SK-N-SH treated with all-trans-retinoic acid at 6 μM for 48 hours (cell line): ENCODE measurements around the gene RPP30.

ENCODE experiments used
- ATAC-seq: fragments of 200-7000 bp; cut with Tn5 transposase; 3 replicates; pipeline ENCODE4 v1.9.1; 2020; ENCODE audit warnings: mild to moderate bottlenecking, moderate library complexity
- ARNTL ChIP-seq: fragments of 450-650 bp; formaldehyde crosslinking; IDR thresholded peaks from 2 replicates; pipeline ENCODE4 v1.5.0; 2020; ENCODE audit warnings: low read depth, mild to moderate bottlenecking, moderate library complexity, borderline replicate concordance
- BACH2 ChIP-seq: fragments of 250-450 bp; sonication (Bioruptor Pico); IDR thresholded peaks from 2 replicates; pipeline ENCODE4 v1.9.0; 2021; ENCODE audit warnings: mild to moderate bottlenecking, borderline replicate concordance
- CSDC2 ChIP-seq: fragments of 250-450 bp; sonication (Bioruptor Pico); IDR thresholded peaks from 2 replicates; pipeline ENCODE4 v1.5.0; 2020; ENCODE audit warnings: mild to moderate bottlenecking, moderate library complexity
- GLIS3 ChIP-seq: fragments of 250-450 bp; sonication (Bioruptor Pico); IDR thresholded peaks from 2 replicates; pipeline ENCODE4 v1.5.0; 2020; ENCODE audit warnings: mild to moderate bottlenecking, moderate library complexity
- ISL1 ChIP-seq: fragments of 250-450 bp; sonication (Bioruptor Pico); IDR thresholded peaks from 2 replicates; pipeline ENCODE4 v2.1.2; 2022; ENCODE audit warnings: mild to moderate bottlenecking, moderate library complexity
- OSR1 ChIP-seq: fragments of 250-450 bp; sonication (Bioruptor Pico); IDR thresholded peaks from 2 replicates; pipeline ENCODE4 v1.8.0; 2022; ENCODE audit warnings: moderate library complexity, mild to moderate bottlenecking, inconsistent platforms
- PPARA ChIP-seq: fragments of 250-450 bp; sonication (Bioruptor Pico); IDR thresholded peaks from 2 replicates; pipeline ENCODE4 v1.5.0; 2020; ENCODE audit warnings: mild to moderate bottlenecking, borderline replicate concordance
- RARB ChIP-seq: fragments of 250-450 bp; sonication (Bioruptor Pico); IDR thresholded peaks from 2 replicates; pipeline ENCODE4 v1.8.0; 2021; ENCODE audit warnings: mild to moderate bottlenecking, moderate library complexity
- SNAI2 ChIP-seq: fragments of 250-450 bp; sonication (Bioruptor Pico); IDR thresholded peaks from 2 replicates; pipeline ENCODE4 v1.5.0; 2020; ENCODE audit warnings: mild to moderate bottlenecking, moderate library complexity
- TOX ChIP-seq: fragments of 250-450 bp; sonication (Bioruptor Pico); IDR thresholded peaks from 2 replicates; pipeline ENCODE4 v1.8.0; 2021; ENCODE audit warnings: mild to moderate bottlenecking, moderate library complexity, borderline replicate concordance
- ZC3H10 ChIP-seq: fragments of 250-450 bp; sonication (Bioruptor Pico); IDR thresholded peaks from 2 replicates; pipeline ENCODE4 v1.5.1; 2021; ENCODE audit warnings: mild to moderate bottlenecking, moderate library complexity
- ZFP3 ChIP-seq: fragments of 250-450 bp; sonication (Bioruptor Pico); IDR thresholded peaks from 2 replicates; pipeline ENCODE4 v1.5.0; 2020; ENCODE audit warnings: mild to moderate bottlenecking, moderate library complexity
- ZFP30 ChIP-seq: fragments of 450-650 bp; formaldehyde crosslinking; IDR thresholded peaks from 2 replicates; pipeline ENCODE4 v1.5.0; 2022; ENCODE audit warnings: mild to moderate bottlenecking, moderate library complexity
- ZNF565 ChIP-seq: fragments of 450-650 bp; formaldehyde crosslinking; conservative IDR thresholded peaks from 2 replicates; pipeline ENCODE4 v1.5.0; 2020; ENCODE audit warnings: low read depth, mild to moderate bottlenecking, moderate library complexity
- ZNF8 ChIP-seq: fragments of 450-650 bp; formaldehyde crosslinking; IDR thresholded peaks from 2 replicates; pipeline ENCODE4 v1.5.0; 2020; ENCODE audit warnings: mild to moderate bottlenecking, moderate library complexity
- TF ChIP-seq, protein P1 (sequence below): fragments of 250-450 bp; sonication (Bioruptor Pico); IDR thresholded peaks from 2 replicates; pipeline ENCODE4 v1.5.0; 2020; ENCODE audit warnings: mild to moderate bottlenecking, moderate library complexity
- TF ChIP-seq, protein P2 (sequence below): fragments of 250-450 bp; sonication (Bioruptor Pico); IDR thresholded peaks from 2 replicates; pipeline ENCODE4 v1.5.1; 2020; ENCODE audit warnings: low read depth, mild to moderate bottlenecking, moderate library complexity
- TF ChIP-seq, protein P3 (sequence below): fragments of 250-450 bp; sonication (Bioruptor Pico); IDR thresholded peaks from 2 replicates; pipeline ENCODE4 v1.8.0; 2020; ENCODE audit warnings: mild to moderate bottlenecking, moderate library complexity, borderline replicate concordance
- TF ChIP-seq, protein P4 (sequence below): fragments of 250-450 bp; sonication (Bioruptor Pico); IDR thresholded peaks from 2 replicates; pipeline ENCODE4 v1.8.0; 2021; ENCODE audit warnings: low read depth, mild to moderate bottlenecking, moderate library complexity, borderline replicate concordance

The RPP30 gene

DNA sequence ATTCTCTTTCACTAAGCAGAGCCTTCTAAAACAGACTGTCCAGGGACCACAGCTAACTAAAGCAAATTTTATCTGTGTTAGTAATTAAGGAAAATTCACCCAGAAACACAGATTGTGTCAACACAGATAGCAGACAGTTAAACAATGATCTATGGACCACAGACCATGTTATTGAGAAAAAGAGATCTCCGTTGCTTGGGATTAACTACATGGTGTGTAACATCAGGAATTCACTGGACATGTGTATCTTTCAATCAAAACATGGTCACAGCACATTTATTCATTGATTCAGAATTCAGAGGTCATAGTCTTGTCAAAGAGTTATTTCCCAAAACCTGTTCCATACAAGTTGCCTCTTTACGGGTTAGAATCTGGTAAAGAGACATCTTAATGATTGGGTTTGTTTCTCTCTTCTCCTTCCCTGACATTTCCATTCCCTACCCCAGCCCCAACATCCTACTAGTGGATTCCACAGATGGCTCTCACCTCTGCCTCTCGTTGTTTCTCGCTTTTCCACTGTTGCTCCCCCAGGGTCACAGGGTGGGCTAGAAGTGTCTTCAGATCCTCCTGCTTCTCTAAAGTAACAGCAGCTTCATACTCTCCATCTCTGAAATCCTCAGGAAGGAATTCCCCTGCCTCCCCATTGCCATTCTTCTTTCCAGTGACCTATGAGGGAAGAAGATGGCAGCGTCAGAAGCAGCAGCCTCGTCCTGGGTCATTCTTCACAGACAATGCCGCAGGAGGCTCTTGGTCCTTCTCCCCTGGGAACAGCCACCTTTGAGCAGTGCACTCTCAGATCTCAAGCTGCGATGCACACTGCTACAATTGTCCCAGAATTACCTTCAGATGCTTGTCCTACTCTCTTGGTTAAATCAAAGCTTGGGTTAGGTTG, 48.2 kb downstream of the RPP30 start:
- no peak for TF ChIP-seq ZNF8 (CRISPR knock-in tag)
- no peak for TF ChIP-seq ZNF565 (CRISPR knock-in tag)
- TF ChIP-seq CSDC2 (CRISPR knock-in tag), result no peak
- TF ChIP-seq ISL1 (CRISPR knock-in tag), result no peak
- TF ChIP-seq ZFP30 (CRISPR knock-in tag), result no peak
- TF ChIP-seq, protein P1, sequence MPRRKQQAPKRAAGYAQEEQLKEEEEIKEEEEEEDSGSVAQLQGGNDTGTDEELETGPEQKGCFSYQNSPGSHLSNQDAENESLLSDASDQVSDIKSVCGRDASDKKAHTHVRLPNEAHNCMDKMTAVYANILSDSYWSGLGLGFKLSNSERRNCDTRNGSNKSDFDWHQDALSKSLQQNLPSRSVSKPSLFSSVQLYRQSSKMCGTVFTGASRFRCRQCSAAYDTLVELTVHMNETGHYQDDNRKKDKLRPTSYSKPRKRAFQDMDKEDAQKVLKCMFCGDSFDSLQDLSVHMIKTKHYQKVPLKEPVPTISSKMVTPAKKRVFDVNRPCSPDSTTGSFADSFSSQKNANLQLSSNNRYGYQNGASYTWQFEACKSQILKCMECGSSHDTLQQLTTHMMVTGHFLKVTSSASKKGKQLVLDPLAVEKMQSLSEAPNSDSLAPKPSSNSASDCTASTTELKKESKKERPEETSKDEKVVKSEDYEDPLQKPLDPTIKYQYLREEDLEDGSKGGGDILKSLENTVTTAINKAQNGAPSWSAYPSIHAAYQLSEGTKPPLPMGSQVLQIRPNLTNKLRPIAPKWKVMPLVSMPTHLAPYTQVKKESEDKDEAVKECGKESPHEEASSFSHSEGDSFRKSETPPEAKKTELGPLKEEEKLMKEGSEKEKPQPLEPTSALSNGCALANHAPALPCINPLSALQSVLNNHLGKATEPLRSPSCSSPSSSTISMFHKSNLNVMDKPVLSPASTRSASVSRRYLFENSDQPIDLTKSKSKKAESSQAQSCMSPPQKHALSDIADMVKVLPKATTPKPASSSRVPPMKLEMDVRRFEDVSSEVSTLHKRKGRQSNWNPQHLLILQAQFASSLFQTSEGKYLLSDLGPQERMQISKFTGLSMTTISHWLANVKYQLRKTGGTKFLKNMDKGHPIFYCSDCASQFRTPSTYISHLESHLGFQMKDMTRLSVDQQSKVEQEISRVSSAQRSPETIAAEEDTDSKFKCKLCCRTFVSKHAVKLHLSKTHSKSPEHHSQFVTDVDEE (CRISPR knock-in tag), result no peak
- TF ChIP-seq ZC3H10 (CRISPR knock-in tag), result no peak
- no peak for TF ChIP-seq SNAI2 (CRISPR knock-in tag)
- no peak for TF ChIP-seq RARB (CRISPR knock-in tag)
- TF ChIP-seq, all 23 proteins: peak for 0
- ATAC-seq, result no peak

DNA sequence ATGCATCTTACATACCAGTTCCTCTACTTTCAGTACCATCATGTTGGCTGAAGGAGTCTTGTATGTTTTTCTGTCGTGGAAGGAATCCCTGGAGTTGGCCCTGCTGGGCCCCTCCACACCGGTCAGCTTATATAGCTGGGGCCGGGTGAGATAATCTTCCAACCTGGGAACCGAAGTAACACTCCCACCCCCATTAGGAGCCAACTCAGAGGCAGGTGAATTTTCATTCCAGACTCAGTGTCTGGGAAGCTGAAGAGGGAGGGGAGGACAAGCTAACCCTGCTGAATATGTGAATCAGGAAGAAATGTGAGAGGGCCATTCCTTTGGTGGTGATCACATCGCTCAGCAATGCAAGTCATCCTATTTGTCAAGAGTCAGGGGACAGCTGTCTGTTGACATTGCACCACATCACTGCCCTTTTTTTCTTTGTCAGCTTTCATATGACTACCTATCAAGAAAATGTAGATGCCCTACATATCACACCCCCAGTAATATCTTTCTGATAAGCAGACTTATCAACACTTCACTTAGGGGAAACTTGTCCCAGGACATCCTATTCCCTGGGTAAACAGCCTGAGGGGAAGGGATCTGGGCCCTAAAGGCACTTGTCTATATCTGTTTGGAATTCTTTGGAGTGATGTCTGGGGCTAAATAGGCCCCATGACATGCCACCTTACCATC, 49.4 kb downstream of the RPP30 start, which contains the start of gene ANKRD1:
Gene ANKRD1 (minus strand): TSS at position 102 of the 681 bp plus-strand sequence. CDS start 60 bp downstream, at position 42.
- TF ChIP-seq ISL1 (CRISPR knock-in tag) (peak; percentile 83), ZNF565 (CRISPR knock-in tag) (no peak), RARB (CRISPR knock-in tag) (no peak), GLIS3 (CRISPR knock-in tag) (no peak), ZFP30 (CRISPR knock-in tag) (no peak), CSDC2 (CRISPR knock-in tag) (0 out of 2 replicates have a peak, but pooled peaks have one; percentile 50), ZNF8 (CRISPR knock-in tag) (no peak)
- TF ChIP-seq, protein P2, sequence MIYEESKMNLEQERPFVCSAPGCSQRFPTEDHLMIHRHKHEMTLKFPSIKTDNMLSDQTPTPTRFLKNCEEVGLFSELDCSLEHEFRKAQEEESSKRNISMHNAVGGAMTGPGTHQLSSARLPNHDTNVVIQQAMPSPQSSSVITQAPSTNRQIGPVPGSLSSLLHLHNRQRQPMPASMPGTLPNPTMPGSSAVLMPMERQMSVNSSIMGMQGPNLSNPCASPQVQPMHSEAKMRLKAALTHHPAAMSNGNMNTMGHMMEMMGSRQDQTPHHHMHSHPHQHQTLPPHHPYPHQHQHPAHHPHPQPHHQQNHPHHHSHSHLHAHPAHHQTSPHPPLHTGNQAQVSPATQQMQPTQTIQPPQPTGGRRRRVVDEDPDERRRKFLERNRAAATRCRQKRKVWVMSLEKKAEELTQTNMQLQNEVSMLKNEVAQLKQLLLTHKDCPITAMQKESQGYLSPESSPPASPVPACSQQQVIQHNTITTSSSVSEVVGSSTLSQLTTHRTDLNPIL (CRISPR knock-in tag), result peak; percentile 77
- TF ChIP-seq, protein P1 (CRISPR knock-in tag), result no peak
- ATAC-seq, result peak; percentile 81

DNA sequence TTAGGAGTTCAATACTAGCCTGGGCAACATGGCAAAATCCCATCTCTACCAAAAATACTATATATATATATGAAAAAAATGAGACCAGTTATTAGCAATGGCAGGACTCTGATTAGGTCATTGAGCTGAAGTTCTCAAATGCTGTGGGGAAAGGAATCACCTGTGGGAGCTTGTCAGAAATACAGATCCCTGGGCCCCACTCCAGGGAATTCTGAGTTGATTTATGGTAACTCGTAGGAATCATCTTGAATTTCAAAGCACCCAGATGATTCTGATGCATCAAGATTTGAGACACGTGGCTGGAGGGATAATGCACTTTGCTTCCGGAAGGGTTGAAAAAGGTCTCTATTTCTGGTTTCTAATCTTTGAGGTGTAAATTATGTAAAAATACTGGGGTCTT, 50.1 kb downstream of the RPP30 start:
- no peak for ATAC-seq
- no peak for TF ChIP-seq ZFP30 (CRISPR knock-in tag)
- TF ChIP-seq SNAI2 (CRISPR knock-in tag), result no peak
- TF ChIP-seq ISL1 (CRISPR knock-in tag), result no peak
- TF ChIP-seq, protein P3, sequence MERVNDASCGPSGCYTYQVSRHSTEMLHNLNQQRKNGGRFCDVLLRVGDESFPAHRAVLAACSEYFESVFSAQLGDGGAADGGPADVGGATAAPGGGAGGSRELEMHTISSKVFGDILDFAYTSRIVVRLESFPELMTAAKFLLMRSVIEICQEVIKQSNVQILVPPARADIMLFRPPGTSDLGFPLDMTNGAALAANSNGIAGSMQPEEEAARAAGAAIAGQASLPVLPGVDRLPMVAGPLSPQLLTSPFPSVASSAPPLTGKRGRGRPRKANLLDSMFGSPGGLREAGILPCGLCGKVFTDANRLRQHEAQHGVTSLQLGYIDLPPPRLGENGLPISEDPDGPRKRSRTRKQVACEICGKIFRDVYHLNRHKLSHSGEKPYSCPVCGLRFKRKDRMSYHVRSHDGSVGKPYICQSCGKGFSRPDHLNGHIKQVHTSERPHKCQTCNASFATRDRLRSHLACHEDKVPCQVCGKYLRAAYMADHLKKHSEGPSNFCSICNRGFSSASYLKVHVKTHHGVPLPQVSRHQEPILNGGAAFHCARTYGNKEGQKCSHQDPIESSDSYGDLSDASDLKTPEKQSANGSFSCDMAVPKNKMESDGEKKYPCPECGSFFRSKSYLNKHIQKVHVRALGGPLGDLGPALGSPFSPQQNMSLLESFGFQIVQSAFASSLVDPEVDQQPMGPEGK, result no peak
- no peak for TF ChIP-seq BACH2 (CRISPR knock-in tag)
- TF ChIP-seq, protein P4, sequence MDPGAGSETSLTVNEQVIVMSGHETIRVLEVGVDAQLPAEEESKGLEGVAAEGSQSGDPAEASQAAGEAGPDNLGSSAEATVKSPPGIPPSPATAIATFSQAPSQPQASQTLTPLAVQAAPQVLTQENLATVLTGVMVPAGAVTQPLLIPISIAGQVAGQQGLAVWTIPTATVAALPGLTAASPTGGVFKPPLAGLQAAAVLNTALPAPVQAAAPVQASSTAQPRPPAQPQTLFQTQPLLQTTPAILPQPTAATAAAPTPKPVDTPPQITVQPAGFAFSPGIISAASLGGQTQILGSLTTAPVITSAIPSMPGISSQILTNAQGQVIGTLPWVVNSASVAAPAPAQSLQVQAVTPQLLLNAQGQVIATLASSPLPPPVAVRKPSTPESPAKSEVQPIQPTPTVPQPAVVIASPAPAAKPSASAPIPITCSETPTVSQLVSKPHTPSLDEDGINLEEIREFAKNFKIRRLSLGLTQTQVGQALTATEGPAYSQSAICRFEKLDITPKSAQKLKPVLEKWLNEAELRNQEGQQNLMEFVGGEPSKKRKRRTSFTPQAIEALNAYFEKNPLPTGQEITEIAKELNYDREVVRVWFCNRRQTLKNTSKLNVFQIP (CRISPR knock-in tag), result no peak
- no peak for TF ChIP-seq ARNTL
- no peak for TF ChIP-seq ZFP3
- TF ChIP-seq RARB (CRISPR knock-in tag), result no peak
- TF ChIP-seq, protein P1 (CRISPR knock-in tag), result no peak
- no peak for TF ChIP-seq TOX (CRISPR knock-in tag)
- no peak for TF ChIP-seq OSR1 (CRISPR knock-in tag)
- no peak for TF ChIP-seq PPARA (CRISPR knock-in tag)
- no peak for TF ChIP-seq ZNF8 (CRISPR knock-in tag)
- TF ChIP-seq GLIS3 (CRISPR knock-in tag), result no peak
